Stimulated activated CD4-positive, alpha-beta T cell treated with anti-CD3 and anti-CD28 coated beads, Interleukin-1b, Interleukin-23, amount 100 ng/mL, for 24 hours (primary cell): ENCODE data around the gene TMEM51.

Experiments used
- DNase-seq, 4 experiments: peaks; one replicate each; pipeline ENCODE4 v3.0.0-alpha.2; 2020; ENCODE audit warnings: low read depth in 4 of 4, low spot score in 1 of 4

Gene TMEM51

GRCh38 chr1:15195420-15196052 is 42.0 kb downstream of the TMEM51 start:
- no peak for DNase-seq

GRCh38 chr1:15196069-15196468 is 42.5 kb downstream of the TMEM51 start:
- no peak for DNase-seq

DNA sequence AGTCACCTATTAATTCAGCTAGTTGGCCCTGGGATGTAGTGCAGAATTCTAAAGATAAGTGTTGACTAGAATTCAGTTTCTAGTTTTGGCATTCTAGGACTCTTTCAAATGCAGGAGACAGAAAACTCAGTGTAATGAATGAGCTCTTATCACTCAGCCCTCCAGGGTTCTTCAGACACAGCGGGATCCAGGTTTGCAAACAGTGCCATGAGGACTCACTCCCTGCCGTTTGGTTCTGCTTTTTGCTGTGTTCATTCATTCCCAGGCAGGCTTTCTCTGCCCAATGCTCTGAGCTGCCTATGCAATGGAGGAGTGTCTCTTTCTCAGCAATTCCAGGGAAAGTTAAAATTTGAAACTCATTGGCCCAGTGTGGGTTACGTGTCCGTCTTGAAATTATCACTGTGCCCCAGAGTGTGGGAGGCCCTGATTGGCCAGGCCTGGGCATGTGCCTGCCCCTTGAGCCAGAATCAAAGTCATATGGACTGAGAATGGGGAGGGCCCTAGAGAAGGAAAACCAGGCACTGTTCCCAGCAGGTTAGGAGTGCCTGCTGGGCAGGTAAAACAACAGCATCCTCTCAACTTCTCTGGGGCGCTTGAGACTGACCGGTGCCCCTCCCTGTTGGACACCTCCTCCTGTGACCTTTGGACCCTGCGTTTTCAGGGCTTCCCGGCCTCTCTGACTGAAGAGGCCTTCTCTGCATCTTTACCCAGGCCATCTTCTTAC is 43.4 kb downstream of the TMEM51 start:
- no peak for DNase-seq

GRCh38 chr1:15197591-15198447 is 44.3 kb downstream of the TMEM51 start:
- no peak for DNase-seq

GRCh38 chr1:15198684-15199083 is 45.1 kb downstream of the TMEM51 start:
- DNase-seq = no peak

GRCh38 chr1:15201221-15201620 is 47.7 kb downstream of the TMEM51 start:
- no peak for DNase-seq

- no peak for DNase-seq
Observed at GRCh38 chr1:15201849-15202551, 48.5 kb downstream of the TMEM51 start.

- DNase-seq = no peak
Observed at GRCh38 chr1:15204931-15205330, 51.4 kb downstream of the TMEM51 start.

DNA sequence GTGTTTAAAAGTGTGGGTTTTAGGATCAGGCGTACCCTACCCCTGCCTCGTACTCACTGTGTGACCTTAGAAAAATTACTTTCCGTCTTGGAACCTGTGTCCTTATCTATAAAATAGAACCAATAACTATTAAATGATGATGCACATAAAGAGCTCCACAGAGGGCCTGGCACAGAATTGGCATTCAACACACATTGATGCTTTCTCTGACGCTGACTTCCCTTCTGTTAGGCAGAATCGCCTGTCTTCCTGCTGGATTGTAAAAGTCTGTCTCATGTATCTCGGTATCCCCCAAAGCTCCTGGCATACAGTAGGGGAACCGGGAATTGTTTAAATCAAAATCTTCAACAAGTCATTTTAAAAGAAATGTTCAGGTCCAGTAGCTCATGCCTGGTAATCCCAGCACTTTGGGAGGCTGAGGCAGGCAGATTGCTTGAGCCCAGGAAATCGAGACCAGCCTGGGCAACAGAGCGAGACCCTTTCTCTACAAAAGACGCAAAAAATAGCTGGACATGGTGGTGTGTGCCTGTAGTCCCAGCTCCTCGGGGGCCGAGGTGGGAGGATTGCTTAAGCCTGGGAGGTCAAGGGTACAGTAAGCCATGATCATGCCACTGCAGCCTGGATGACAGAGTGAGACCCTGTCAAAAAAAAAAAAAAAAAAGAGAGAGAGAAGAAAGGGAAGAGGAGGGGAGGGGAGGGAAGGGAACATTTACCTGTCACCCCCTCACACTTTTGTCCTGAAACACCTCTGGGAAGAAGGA is 52.2 kb downstream of the TMEM51 start:
- no peak for DNase-seq

DNA sequence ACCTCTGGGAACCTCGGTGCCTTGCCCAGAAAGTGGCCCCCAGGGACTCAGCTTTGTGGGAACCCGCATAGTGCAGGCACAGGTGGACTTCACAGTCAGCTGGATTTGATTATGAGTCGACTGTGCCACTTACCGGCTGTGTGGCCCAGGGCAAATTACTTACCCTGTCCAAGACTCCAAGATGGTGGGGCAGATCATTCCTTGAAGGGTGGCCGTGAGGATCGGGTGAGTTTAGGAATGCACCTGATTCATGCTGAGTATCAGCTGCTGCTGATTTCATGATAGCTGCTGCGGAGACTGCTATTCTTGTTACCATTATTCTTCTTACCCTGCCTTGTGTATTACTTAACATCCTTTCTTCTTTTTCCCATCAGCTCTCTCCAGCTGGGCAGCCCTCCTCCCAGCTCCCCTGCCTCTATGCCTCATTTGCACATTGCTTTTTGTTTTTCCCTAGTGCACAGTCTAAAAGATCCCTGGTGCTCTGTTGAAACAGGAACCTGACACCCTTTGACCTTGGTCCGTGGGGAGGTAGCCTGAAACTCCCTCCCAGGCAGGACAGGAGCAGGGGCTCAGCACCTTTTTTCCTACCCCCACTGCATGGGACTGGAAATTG is 53.0 kb downstream of the TMEM51 start:
- no peak for DNase-seq

GRCh38 chr1:15207031-15207828 is 53.7 kb downstream of the TMEM51 start:
- no peak for DNase-seq

- DNase-seq = no peak
Observed at GRCh38 chr1:15207829-15208429, 54.4 kb downstream of the TMEM51 start.

- DNase-seq = no peak
Observed at GRCh38 chr1:15210651-15211375, 57.3 kb downstream of the TMEM51 start.

DNA sequence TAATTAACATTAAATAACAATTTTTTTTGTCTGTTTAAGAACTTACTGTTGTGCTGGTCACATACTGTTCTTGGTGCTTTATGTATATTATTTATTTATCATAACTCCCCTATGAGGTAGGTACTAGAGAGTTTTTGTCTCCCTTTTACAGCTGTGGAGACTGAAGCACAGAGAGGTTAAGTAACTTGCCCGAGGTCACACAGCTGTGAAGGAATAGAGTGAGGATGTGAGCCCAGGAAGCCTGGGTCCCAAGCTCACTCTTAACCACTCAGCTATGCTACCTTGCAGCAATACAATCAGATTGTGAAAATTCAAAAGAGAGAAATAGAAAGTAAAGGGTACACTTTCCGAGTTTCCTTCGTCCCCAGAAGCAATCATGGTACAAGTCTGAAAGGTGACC is 57.9 kb downstream of the TMEM51 start:
- DNase-seq = no peak

DNA sequence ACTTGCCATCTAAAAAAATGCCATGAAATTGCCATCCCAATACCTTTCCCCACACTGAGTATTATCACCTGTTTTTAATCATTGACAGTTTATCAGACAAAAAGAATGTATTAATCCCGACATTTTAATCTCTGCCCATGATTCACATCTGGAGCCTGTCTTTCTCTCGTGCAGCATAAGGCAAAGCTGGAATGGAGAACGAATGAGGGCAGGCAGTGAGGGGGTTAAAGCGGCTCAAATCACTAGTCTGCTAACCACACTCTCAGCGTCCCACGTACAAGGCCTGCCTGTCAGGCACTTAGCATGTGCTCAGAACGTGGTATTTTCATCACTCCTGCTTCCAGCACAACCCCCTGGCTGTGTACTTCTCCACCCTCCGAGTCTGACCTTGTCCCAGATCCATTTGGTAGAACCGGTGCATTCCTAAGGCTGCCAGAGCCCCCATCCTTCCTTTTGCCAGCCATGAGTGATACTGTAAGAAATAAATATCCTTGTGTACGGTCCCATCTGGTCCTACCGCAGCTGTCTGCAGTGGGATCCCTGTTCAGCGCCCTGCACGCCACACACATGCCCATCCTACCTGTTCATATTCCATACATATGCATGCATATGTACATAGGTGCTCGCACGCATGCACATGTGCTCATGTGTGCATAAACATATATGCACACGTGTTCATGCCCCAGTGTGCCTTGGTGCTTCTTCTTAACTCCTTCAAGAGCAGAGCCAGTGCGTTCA is 58.8 kb downstream of the TMEM51 start:
- no peak for DNase-seq

GRCh38 chr1:15212954-15213291 is 59.4 kb downstream of the TMEM51 start:
- no peak for DNase-seq

GRCh38 chr1:15213341-15213821 is 59.8 kb downstream of the TMEM51 start:
- DNase-seq = no peak

DNA sequence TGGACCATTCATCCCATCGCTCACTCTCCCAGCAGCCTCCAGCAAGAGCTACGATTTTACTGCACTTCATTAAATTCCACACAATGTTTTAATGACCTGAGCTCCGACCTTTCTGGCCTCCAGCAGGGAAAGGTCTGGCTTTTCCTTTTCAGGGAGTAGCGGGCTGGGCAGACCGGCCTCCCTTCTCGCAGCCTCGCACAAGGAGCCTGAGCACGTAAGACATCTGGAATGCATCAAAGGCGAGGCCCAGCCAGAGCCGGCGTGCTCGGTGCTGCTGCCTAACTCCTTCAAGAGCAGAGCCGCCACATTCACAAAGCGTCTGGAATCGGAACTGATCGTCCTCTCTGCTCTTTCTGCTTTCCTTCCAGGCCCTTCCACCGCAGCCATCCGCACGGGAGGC is 61.0 kb downstream of the TMEM51 start:
- DNase-seq = no peak
